Stimulated activated CD8-positive, alpha-beta memory T cell treated with anti-CD3 and anti-CD28 coated beads, Interleukin-12 subunit alpha, Interleukin-12 subunit beta, amount 100 ng/mL, for 1 hour (primary cell): Measurements from ENCODE around the gene ADCY7.

ENCODE experiments used
- DNase-seq: peaks from one replicate; pipeline ENCODE4 v3.0.0-alpha.2; 2020; ENCODE audit warnings: low read depth

The ADCY7 gene

GRCh38 chr16:50282010-50282538 lies 15.7 kb downstream of the ADCY7 start:
- peak; percentile 37 for DNase-seq

- no peak for DNase-seq
These were observed 16.7 kb downstream of the ADCY7 start for GRCh38 chr16:50282955-50283631.

GRCh38 chr16:50284131-50284911 lies 18.0 kb downstream of the ADCY7 start:
- no peak for DNase-seq

GRCh38 chr16:50285406-50286003 lies 19.2 kb downstream of the ADCY7 start:
- DNase-seq = no peak

- DNase-seq = no peak
These were observed 20.3 kb downstream of the ADCY7 start for GRCh38 chr16:50286681-50287080.

- DNase-seq = no peak
These were observed 21.7 kb downstream of the ADCY7 start for GRCh38 chr16:50288026-50288425.

GRCh38 chr16:50288920-50289319 lies 22.6 kb downstream of the ADCY7 start:
- DNase-seq = no peak

- no peak for DNase-seq
These were observed 23.8 kb downstream of the ADCY7 start for GRCh38 chr16:50289950-50290764.

GRCh38 chr16:50290856-50291255 lies 24.5 kb downstream of the ADCY7 start:
- DNase-seq = no peak

- no peak for DNase-seq
These were observed 25.6 kb downstream of the ADCY7 start for GRCh38 chr16:50291719-50292565.

- no peak for DNase-seq
These were observed 26.2 kb downstream of the ADCY7 start for GRCh38 chr16:50292566-50292948.

GRCh38 chr16:50293041-50293783 lies 26.9 kb downstream of the ADCY7 start:
- DNase-seq = no peak

- no peak for DNase-seq
These were observed 27.9 kb downstream of the ADCY7 start for GRCh38 chr16:50293994-50294855.

GRCh38 chr16:50294955-50295354 lies 28.6 kb downstream of the ADCY7 start:
- no peak for DNase-seq

- DNase-seq = no peak
These were observed 29.3 kb downstream of the ADCY7 start for GRCh38 chr16:50295541-50296132.

- no peak for DNase-seq
These were observed 30.5 kb downstream of the ADCY7 start for GRCh38 chr16:50296807-50297206.

- no peak for DNase-seq
These were observed 31.1 kb downstream of the ADCY7 start for GRCh38 chr16:50297301-50298074.

GRCh38 chr16:50298075-50298460 lies 31.7 kb downstream of the ADCY7 start:
- DNase-seq = no peak
